Sigmoid colon (tissue), 7 donors: Measurements from ENCODE around the gene TFIP11. TPM values are rescaled to one million over a fixed set of nuclear protein-coding genes. Genes with fewer than 3 reads are reported as not detected.

ENCODE experiments used
- DNase-seq: peaks from one replicate; pipeline ENCODE4 v3.0.0-alpha.2; 2019
- H3K27ac ChIP-seq, 4 donors: fragments of 200-600 bp; sonication (generic); one replicate each; pipeline ENCODE4 v1.5.1; 2016 to 2019; ENCODE audit warnings: mild to moderate bottlenecking in 1 of 4
- H3K27me3 ChIP-seq, 3 donors: fragments of 200-600 bp; sonication (generic); one replicate each; pipeline ENCODE4 v1.5.1; 2019; ENCODE audit warnings: mild to moderate bottlenecking in 1 of 3
- H3K36me3 ChIP-seq, 4 donors: fragments of 200-600 bp; sonication (generic); one replicate each; pipeline ENCODE4 v1.5.1; 2016 to 2019
- H3K4me1 ChIP-seq, 4 donors: fragments of 200-600 bp; sonication (generic); one replicate each; pipeline ENCODE4 v1.5.1; 2017 to 2019
- H3K4me3 ChIP-seq, 4 donors: fragments of 200-600 bp; sonication (generic); one replicate each; pipeline ENCODE4 v1.5.1; 2017 to 2019; ENCODE audit warnings: mild to moderate bottlenecking in 2 of 4, moderate library complexity in 1 of 4
- H3K9me3 ChIP-seq, 4 donors: fragments of 200-600 bp in 3 of 4; sonication (generic) in 3 of 4; one replicate each; pipeline versions ENCODE4 v1.5.1 to v1.6.1; 2013 to 2019
- EP300 ChIP-seq, 4 donors: sonication (generic); formaldehyde crosslinking; IDR thresholded peaks; one replicate each; pipeline ENCODE4 v1.6.1; 2017; ENCODE audit warnings: antibody characterized with exemption in 4 of 4
- POLR2A ChIP-seq, 2 donors: fragments of 450-650 bp; IDR thresholded peaks; one replicate each; pipeline ENCODE4 v1.6.1; 2016; ENCODE audit warnings: antibody characterized with exemption in 2 of 2, mild to moderate bottlenecking in 2 of 2, moderate library complexity in 2 of 2
- POLR2AphosphoS5 ChIP-seq, 4 donors: sonication (generic); formaldehyde crosslinking; IDR thresholded peaks; one replicate each; pipeline ENCODE4 v1.6.1; 2017; ENCODE audit warnings: antibody characterized with exemption in 4 of 4
- WGBS, 2 donors: extraction: QIAGEN DNeasy Blood & Tissue Kit; methylation state at CpG; one replicate each; pipeline ENCODE4 v1.1.7; 2013; 5-methylcytosine and 5-hydroxymethylcytosine counted together
- intact Hi-C: fragments of 100-400 bp; cut with DNase I; formaldehyde crosslinking; loops from one replicate; pipeline ENCODE4 v1.15.1; 2023
- polyA plus RNA-seq, 3 donors: library from polyadenylated mRNA; stranded (reverse); fragments of 200-250 nt; gene quantifications; one replicate each; pipeline ENCODE4 v1.2.3, GENCODE V29; 2013
- total RNA-seq, 4 donors: library from RNA; depleted of rRNA; stranded (reverse); fragments of >200 nt; gene quantifications; one replicate each; pipeline ENCODE4 v1.1.0, GENCODE V29; 2016
- TF ChIP-seq, protein P1 (sequence below), 4 experiments: fragments of 450-650 bp in 3 of 4; fragments of 200-600 bp in 1 of 4; IDR thresholded peaks; one replicate each; pipeline ENCODE4 v1.5.1; 2016 to 2019; ENCODE audit warnings: antibody characterized with exemption in 4 of 4, mild to moderate bottlenecking in 3 of 4, moderate library complexity in 2 of 4
- donor health status: healthy with polysubstance abuse.
- donor health status: Bipolar disorder and iron deficiency.
- donor health status: healthy.

TFIP11 gene
- total and polyA plus RNA-seq, 7 donors, result 8.4 to 19.1 (median 15.0) TPM

- intact Hi-C loops, result no loop called here
- no peaks in the 10 kb centered on the region for H3K36me3 ChIP-seq
- no peak overlapping the region for H3K27ac ChIP-seq
- no peak overlapping the region for H3K4me3 ChIP-seq
- TF ChIP-seq, protein P1, sequence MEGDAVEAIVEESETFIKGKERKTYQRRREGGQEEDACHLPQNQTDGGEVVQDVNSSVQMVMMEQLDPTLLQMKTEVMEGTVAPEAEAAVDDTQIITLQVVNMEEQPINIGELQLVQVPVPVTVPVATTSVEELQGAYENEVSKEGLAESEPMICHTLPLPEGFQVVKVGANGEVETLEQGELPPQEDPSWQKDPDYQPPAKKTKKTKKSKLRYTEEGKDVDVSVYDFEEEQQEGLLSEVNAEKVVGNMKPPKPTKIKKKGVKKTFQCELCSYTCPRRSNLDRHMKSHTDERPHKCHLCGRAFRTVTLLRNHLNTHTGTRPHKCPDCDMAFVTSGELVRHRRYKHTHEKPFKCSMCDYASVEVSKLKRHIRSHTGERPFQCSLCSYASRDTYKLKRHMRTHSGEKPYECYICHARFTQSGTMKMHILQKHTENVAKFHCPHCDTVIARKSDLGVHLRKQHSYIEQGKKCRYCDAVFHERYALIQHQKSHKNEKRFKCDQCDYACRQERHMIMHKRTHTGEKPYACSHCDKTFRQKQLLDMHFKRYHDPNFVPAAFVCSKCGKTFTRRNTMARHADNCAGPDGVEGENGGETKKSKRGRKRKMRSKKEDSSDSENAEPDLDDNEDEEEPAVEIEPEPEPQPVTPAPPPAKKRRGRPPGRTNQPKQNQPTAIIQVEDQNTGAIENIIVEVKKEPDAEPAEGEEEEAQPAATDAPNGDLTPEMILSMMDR (IDR thresholded peaks at IDR 0.05), result no peak
- TF ChIP-seq POLR2AphosphoS5 (IDR thresholded peaks at IDR 0.05) (no peak), POLR2A (IDR thresholded peaks at IDR 0.05) (no peak), EP300 (IDR thresholded peaks at IDR 0.05) (no peak)
- no peak for DNase-seq
- no peaks in the 10 kb centered on the region for H3K4me1 ChIP-seq
- H3K27me3 ChIP-seq, result no peaks in the 10 kb centered on the region
- H3K9me3 ChIP-seq, result no peaks in the 10 kb centered on the region
- WGBS, 2 donors, result 93 to 96% methylated on average over 5 of the region's 5 CpGs
These were observed 44.6 kb upstream of the TFIP11 start for GRCh38 chr22:26556904-26557303.

- Histone ChIP-seq H3K27ac (no peak overlapping the region), H3K4me1 (no peaks in the 10 kb centered on the region), H3K9me3 (no peaks in the 10 kb centered on the region), H3K36me3 (no peaks in the 10 kb centered on the region), H3K4me3 (no peak overlapping the region), H3K27me3 (no peaks in the 10 kb centered on the region)
- intact Hi-C loops, result no loop called here
- no peak for DNase-seq
- 94 to 95% methylated on average over 11 of the region's 11 CpGs for WGBS, 2 donors
- TF ChIP-seq POLR2AphosphoS5 (IDR thresholded peaks at IDR 0.05) (no peak), EP300 (IDR thresholded peaks at IDR 0.05) (no peak), POLR2A (IDR thresholded peaks at IDR 0.05) (no peak)
- TF ChIP-seq, protein P1 (IDR thresholded peaks at IDR 0.05), result no peak
These were observed 43.2 kb upstream of the TFIP11 start for GRCh38 chr22:26555478-26555877.

GRCh38 chr22:26554956-26555355 lies 42.7 kb upstream of the TFIP11 start:
- Histone ChIP-seq H3K4me3 (no peak overlapping the region), H3K36me3 (no peaks in the 10 kb centered on the region), H3K9me3 (no peaks in the 10 kb centered on the region), H3K27me3 (no peaks in the 10 kb centered on the region), H3K27ac (no peak overlapping the region), H3K4me1 (no peaks in the 10 kb centered on the region)
- TF ChIP-seq, protein P1 (IDR thresholded peaks at IDR 0.05), result no peak
- TF ChIP-seq POLR2AphosphoS5 (IDR thresholded peaks at IDR 0.05) (no peak), EP300 (IDR thresholded peaks at IDR 0.05) (no peak), POLR2A (IDR thresholded peaks at IDR 0.05) (no peak)
- no peak for DNase-seq
- intact Hi-C loops, result no loop called here
- 86 to 89% methylated on average over 6 of the region's 6 CpGs for WGBS, 2 donors

DNA sequence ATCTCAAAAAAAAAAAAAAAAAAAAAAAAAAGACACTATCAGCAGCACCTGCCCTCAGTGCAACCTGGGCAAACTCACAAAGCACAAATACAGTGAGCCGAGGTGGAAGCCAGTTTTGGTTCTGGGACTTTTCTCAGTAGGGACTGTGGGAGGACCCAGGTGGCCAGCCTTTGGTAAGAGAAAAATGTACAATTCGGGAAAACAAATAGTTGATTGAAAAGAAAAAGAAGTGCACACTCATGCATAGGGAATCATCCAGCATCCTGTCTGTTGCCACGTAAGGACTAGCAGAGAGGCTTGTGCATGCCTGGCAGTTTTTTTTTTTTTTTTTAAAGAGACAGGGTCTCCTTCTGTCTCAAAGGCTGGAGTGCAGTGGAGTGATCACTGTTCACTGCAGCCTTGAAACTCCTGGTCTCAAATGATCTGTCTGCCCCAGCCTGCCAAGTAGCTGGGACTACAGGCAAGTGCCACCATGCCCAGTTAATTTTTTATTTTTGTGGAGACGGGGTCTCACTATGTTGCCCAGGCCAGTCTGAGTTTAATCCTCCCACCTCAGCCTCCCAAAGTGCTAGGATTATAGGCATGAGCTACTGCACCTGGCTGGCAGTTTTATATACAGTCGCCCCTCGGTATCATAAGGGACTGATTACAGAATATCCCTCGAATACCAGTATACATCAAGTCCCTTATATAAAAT lies 40.9 kb upstream of the TFIP11 start:
- H3K36me3 ChIP-seq, result no peaks in the 10 kb centered on the region
- 59 to 73% methylated on average over 7 of the region's 7 CpGs for WGBS, 2 donors
- no peaks in the 10 kb centered on the region for H3K4me1 ChIP-seq
- H3K27ac ChIP-seq, result no peak overlapping the region
- no peak for TF ChIP-seq POLR2A (IDR thresholded peaks at IDR 0.05)
- TF ChIP-seq, protein P1 (IDR thresholded peaks at IDR 0.05), result no peak
- TF ChIP-seq EP300 (IDR thresholded peaks at IDR 0.05), result no peak
- H3K9me3 ChIP-seq, result no peaks in the 10 kb centered on the region
- H3K4me3 ChIP-seq, result no peak overlapping the region
- intact Hi-C loops, result no loop called here
- H3K27me3 ChIP-seq, result no peaks in the 10 kb centered on the region
- no peak for DNase-seq

DNA sequence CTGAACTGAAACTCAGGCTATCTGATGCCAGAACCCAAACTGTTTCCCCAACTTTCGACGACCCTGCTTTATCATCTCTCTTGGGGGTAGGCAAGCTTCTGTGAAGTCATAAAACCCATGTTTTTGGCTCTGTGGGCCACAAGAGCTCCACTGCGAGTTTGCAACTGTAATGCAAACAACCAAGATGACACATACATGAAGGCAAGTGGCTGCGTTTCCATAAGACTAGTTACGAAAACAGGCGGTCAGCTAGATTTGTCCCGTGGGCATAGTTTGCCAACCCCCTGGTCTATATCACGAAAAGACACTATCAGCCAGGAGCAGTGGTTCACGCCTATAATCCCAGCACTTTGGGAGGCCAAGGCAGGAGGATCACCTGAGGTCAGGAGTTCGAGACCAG lies 40.2 kb upstream of the TFIP11 start:
- H3K36me3 ChIP-seq, result no peaks in the 10 kb centered on the region
- intact Hi-C loops, result no loop called here
- no peak overlapping the region for H3K4me3 ChIP-seq
- no peak for DNase-seq
- 72 to 91% methylated on average over 10 of the region's 10 CpGs for WGBS, 2 donors
- TF ChIP-seq EP300 (IDR thresholded peaks at IDR 0.05) (no peak), POLR2AphosphoS5 (IDR thresholded peaks at IDR 0.05) (no peak), POLR2A (IDR thresholded peaks at IDR 0.05) (no peak)
- TF ChIP-seq, protein P1 (IDR thresholded peaks at IDR 0.05), result no peak
- no peak overlapping the region for H3K27ac ChIP-seq
- H3K27me3 ChIP-seq, result no peaks in the 10 kb centered on the region
- H3K4me1 ChIP-seq, result no peaks in the 10 kb centered on the region
- no peaks in the 10 kb centered on the region for H3K9me3 ChIP-seq
